ENCODE measurements around the gene IRX1. TPM values are rescaled to one million over a fixed set of nuclear protein-coding genes. Genes with fewer than 3 reads are reported as not detected.

The IRX1 gene
- total RNA-seq, 1 donor = 1.4 TPM

DNA sequence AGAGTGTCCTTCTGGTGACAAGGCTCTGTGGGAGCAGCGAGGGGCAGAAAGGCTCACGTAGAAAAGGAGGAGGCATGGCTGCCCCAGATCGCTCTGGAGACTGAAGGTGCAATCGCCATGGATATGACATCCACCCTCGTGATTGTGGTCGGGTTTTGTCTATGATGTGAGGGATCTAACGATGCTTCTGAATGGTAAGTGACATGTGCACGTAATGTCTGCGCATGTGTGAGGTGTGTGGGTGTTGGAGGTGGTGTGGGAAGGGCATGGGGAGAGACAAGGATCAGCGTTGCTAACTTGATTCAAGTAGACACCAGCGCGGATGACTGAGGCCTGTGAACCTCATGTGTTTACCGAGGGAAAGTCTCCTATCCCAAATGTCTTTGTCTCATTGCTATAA, 20.2 kb downstream of the IRX1 start:
- H3K4me3 ChIP-seq (ENCODE audit: insufficient read depth, low read length) = no peak overlapping the region
- H4K20me1 ChIP-seq (ENCODE audit: insufficient read depth, low read length) = no peaks in the 10 kb centered on the region
- no peak for DNase-seq (ENCODE audit: insufficient read length, low spot score, missing footprints)
- H2AFZ ChIP-seq (ENCODE audit: low read length) = no peak overlapping the region
- H3K4me2 ChIP-seq (ENCODE audit: insufficient read depth, low read length) = no peak overlapping the region
- no peaks in the 10 kb centered on the region for H3K9me3 ChIP-seq (ENCODE audit: low read depth, low read length)
- TF ChIP-seq, protein P1, sequence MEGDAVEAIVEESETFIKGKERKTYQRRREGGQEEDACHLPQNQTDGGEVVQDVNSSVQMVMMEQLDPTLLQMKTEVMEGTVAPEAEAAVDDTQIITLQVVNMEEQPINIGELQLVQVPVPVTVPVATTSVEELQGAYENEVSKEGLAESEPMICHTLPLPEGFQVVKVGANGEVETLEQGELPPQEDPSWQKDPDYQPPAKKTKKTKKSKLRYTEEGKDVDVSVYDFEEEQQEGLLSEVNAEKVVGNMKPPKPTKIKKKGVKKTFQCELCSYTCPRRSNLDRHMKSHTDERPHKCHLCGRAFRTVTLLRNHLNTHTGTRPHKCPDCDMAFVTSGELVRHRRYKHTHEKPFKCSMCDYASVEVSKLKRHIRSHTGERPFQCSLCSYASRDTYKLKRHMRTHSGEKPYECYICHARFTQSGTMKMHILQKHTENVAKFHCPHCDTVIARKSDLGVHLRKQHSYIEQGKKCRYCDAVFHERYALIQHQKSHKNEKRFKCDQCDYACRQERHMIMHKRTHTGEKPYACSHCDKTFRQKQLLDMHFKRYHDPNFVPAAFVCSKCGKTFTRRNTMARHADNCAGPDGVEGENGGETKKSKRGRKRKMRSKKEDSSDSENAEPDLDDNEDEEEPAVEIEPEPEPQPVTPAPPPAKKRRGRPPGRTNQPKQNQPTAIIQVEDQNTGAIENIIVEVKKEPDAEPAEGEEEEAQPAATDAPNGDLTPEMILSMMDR (IDR thresholded peaks at IDR 0.05; ENCODE audit: extremely low read depth, low read depth, low read length) = no peak
- H3K79me2 ChIP-seq (ENCODE audit: insufficient read depth, low read length) = no peaks in the 10 kb centered on the region
- H3K27ac ChIP-seq (ENCODE audit: low read depth, low read length) = no peak overlapping the region
- no peaks in the 10 kb centered on the region for H3K27me3 ChIP-seq (ENCODE audit: insufficient read depth, low read length)
- no peaks in the 10 kb centered on the region for H3K36me3 ChIP-seq (ENCODE audit: insufficient read depth, low read length)
- H3K4me1 ChIP-seq (ENCODE audit: insufficient read depth, low read length) = no peaks in the 10 kb centered on the region

DNA sequence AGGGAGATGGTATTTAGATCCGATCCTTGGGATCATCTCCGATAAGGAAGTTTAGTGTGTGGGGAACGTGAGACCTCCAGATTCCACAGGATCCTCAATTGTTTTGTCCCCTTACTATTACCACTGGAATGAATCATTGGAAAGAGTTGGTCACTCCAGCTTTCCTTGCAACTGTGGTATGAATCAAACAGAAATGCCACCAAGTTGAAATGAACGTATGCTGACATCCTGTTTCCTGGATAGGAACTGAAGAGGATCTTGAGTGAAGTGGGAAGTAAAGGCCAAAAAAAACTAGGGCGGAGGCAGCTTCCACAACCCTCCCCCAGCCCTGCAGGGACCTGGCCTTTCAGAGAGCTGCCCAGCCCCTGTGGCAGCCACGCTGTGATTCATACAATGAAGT, 23.9 kb downstream of the IRX1 start:
- no peak for DNase-seq (ENCODE audit: insufficient read length, low spot score, missing footprints)
- Histone ChIP-seq H3K36me3 (ENCODE audit: insufficient read depth, low read length) (no peaks in the 10 kb centered on the region), H3K27me3 (ENCODE audit: insufficient read depth, low read length) (no peaks in the 10 kb centered on the region), H2AFZ (ENCODE audit: low read length) (no peak overlapping the region), H3K4me1 (ENCODE audit: insufficient read depth, low read length) (no peaks in the 10 kb centered on the region), H4K20me1 (ENCODE audit: insufficient read depth, low read length) (no peaks in the 10 kb centered on the region), H3K9me3 (ENCODE audit: low read depth, low read length) (peaks cover 2% of the 10 kb centered on the region), H3K4me2 (ENCODE audit: insufficient read depth, low read length) (no peak overlapping the region), H3K79me2 (ENCODE audit: insufficient read depth, low read length) (no peaks in the 10 kb centered on the region), H3K27ac (ENCODE audit: low read depth, low read length) (no peak overlapping the region), H3K4me3 (ENCODE audit: insufficient read depth, low read length) (no peak overlapping the region)
- TF ChIP-seq, protein P1 (IDR thresholded peaks at IDR 0.05; ENCODE audit: extremely low read depth, low read depth, low read length) = no peak

DNA sequence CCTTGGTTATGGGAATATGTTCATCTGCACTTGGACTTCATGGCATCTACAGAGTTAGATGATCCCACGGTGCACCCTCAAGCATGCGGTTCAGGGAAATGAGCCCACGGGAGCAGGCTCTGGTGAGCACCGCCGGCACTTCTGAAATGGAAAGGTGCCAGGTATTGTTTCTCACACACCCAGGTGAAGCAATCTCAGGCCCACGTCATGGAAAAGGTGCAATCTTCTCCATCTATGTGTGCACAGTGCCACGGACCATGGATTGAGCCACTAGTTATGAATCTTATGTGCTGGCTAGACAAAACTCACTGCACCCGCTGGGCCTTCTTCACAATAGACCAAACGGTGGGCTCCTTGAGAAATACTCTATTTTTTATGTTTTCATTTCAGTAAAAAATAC, 27.3 kb downstream of the IRX1 start:
- Histone ChIP-seq H3K4me3 (ENCODE audit: insufficient read depth, low read length) (no peak overlapping the region), H3K27ac (ENCODE audit: low read depth, low read length) (no peak overlapping the region), H4K20me1 (ENCODE audit: insufficient read depth, low read length) (no peaks in the 10 kb centered on the region), H2AFZ (ENCODE audit: low read length) (no peak overlapping the region), H3K27me3 (ENCODE audit: insufficient read depth, low read length) (no peaks in the 10 kb centered on the region), H3K36me3 (ENCODE audit: insufficient read depth, low read length) (no peaks in the 10 kb centered on the region), H3K4me1 (ENCODE audit: insufficient read depth, low read length) (no peaks in the 10 kb centered on the region), H3K9me3 (ENCODE audit: low read depth, low read length) (peaks cover 2% of the 10 kb centered on the region), H3K4me2 (ENCODE audit: insufficient read depth, low read length) (no peak overlapping the region), H3K79me2 (ENCODE audit: insufficient read depth, low read length) (no peaks in the 10 kb centered on the region)
- DNase-seq (ENCODE audit: insufficient read length, low spot score, missing footprints) = no peak
- TF ChIP-seq, protein P1 (IDR thresholded peaks at IDR 0.05; ENCODE audit: extremely low read depth, low read depth, low read length) = no peak

DNA sequence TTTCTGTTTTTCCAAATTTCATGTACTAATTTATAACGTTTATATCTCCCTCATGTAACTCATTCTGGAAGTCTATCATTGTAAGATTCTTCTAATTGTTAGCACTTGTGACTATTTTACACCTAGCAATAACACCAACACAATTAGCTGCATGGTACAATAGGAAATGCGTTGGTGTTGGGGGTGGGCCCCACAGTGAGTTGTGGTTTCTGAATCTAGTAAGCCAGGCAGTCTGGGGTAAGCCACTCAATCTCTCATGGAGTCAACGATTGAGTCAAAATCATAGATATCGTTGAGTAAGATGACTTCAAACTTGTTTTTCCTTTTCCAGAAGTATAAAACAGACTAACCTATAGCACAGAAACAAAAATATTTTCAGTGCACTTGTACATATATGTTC, 30.0 kb downstream of the IRX1 start:
- TF ChIP-seq, protein P1 (IDR thresholded peaks at IDR 0.05; ENCODE audit: extremely low read depth, low read depth, low read length) = no peak
- no peaks in the 10 kb centered on the region for H3K4me1 ChIP-seq (ENCODE audit: insufficient read depth, low read length)
- H3K79me2 ChIP-seq (ENCODE audit: insufficient read depth, low read length) = no peaks in the 10 kb centered on the region
- H3K4me2 ChIP-seq (ENCODE audit: insufficient read depth, low read length) = no peak overlapping the region
- H2AFZ ChIP-seq (ENCODE audit: low read length) = no peak overlapping the region
- H3K36me3 ChIP-seq (ENCODE audit: insufficient read depth, low read length) = no peaks in the 10 kb centered on the region
- H3K4me3 ChIP-seq (ENCODE audit: insufficient read depth, low read length) = no peak overlapping the region
- H3K27ac ChIP-seq (ENCODE audit: low read depth, low read length) = no peak overlapping the region
- H4K20me1 ChIP-seq (ENCODE audit: insufficient read depth, low read length) = no peaks in the 10 kb centered on the region
- H3K27me3 ChIP-seq (ENCODE audit: insufficient read depth, low read length) = no peaks in the 10 kb centered on the region
- H3K9me3 ChIP-seq (ENCODE audit: low read depth, low read length) = peaks cover 2% of the 10 kb centered on the region
- DNase-seq (ENCODE audit: insufficient read length, low spot score, missing footprints) = no peak
